Measurements from ENCODE around the gene UNC13B. TPM values are rescaled to one million over a fixed set of nuclear protein-coding genes. Genes with fewer than 3 reads are reported as not detected.

The UNC13B gene
- total and polyA plus RNA-seq, 4 donors = 8.0 to 33.7 (median 30.3) TPM

GRCh38 chr9:35271637-35272036 is 109.8 kb downstream of the UNC13B start:
- Histone ChIP-seq H3K4me3 (ENCODE audit: low read length in 2 of 2) (no peak overlapping the region), H3K9me3 (ENCODE audit: control insufficient read depth, low read length) (no peaks in the 10 kb centered on the region), H3K4me1 (ENCODE audit: control insufficient read depth in 1 of 2, insufficient read depth in 2 of 2, low read length in 2 of 2) (peaks cover 0 to 3% of the 10 kb centered on the region in 2 donors), H3K36me3 (ENCODE audit: control insufficient read depth in 1 of 2, insufficient read depth in 2 of 2, low read length in 1 of 2) (no peaks in the 10 kb centered on the region), H3K27ac (ENCODE audit: low read depth in 1 of 2, low read length in 2 of 2) (no peak overlapping the region), H3K27me3 (ENCODE audit: control insufficient read depth in 1 of 2, insufficient read depth in 2 of 2, low read length in 1 of 2) (no peaks in the 10 kb centered on the region)
- WGBS, 2 donors = 41 to 42% methylated on average over 2 of the region's 2 CpGs
- intact Hi-C loops (cut with DNase I) = loop anchor here in 1 of 2 donors (10.0 kb wide), 1 partner anchor 203 kb away; no protein-coding TSS in a partner anchor
- DNase-seq (no peak), ATAC-seq (ENCODE audit: low FRiP score) (no peak)

- ATAC-seq (ENCODE audit: low FRiP score) (no peak), DNase-seq (no peak)
- intact Hi-C loops (cut with DNase I) = loop anchor here in 1 of 2 donors (10.0 kb wide), 1 partner anchor 202 kb away; no protein-coding TSS in a partner anchor
- Histone ChIP-seq H3K27ac (ENCODE audit: low read depth in 1 of 2, low read length in 2 of 2) (no peak overlapping the region), H3K4me1 (ENCODE audit: control insufficient read depth in 1 of 2, insufficient read depth in 2 of 2, low read length in 2 of 2) (peaks cover 0 to 3% of the 10 kb centered on the region in 2 donors), H3K4me3 (ENCODE audit: low read length in 2 of 2) (no peak overlapping the region), H3K36me3 (ENCODE audit: control insufficient read depth in 1 of 2, insufficient read depth in 2 of 2, low read length in 1 of 2) (no peaks in the 10 kb centered on the region), H3K9me3 (ENCODE audit: control insufficient read depth, low read length) (no peaks in the 10 kb centered on the region), H3K27me3 (ENCODE audit: control insufficient read depth in 1 of 2, insufficient read depth in 2 of 2, low read length in 1 of 2) (no peaks in the 10 kb centered on the region)
- 62 to 83% methylated on average over 2 of the region's 2 CpGs for WGBS, 2 donors
Measured at GRCh38 chr9:35272989-35273388, 111.2 kb downstream of the UNC13B start.

- Histone ChIP-seq H3K27ac (ENCODE audit: low read depth in 1 of 2, low read length in 2 of 2) (no peak overlapping the region), H3K27me3 (ENCODE audit: control insufficient read depth in 1 of 2, insufficient read depth in 2 of 2, low read length in 1 of 2) (no peaks in the 10 kb centered on the region), H3K4me1 (ENCODE audit: control insufficient read depth in 1 of 2, insufficient read depth in 2 of 2, low read length in 2 of 2) (peaks cover 0 to 3% of the 10 kb centered on the region in 2 donors), H3K4me3 (ENCODE audit: low read length in 2 of 2) (no peak overlapping the region), H3K9me3 (ENCODE audit: control insufficient read depth, low read length) (no peaks in the 10 kb centered on the region), H3K36me3 (ENCODE audit: control insufficient read depth in 1 of 2, insufficient read depth in 2 of 2, low read length in 1 of 2) (no peaks in the 10 kb centered on the region)
- DNase-seq (no peak), ATAC-seq (ENCODE audit: low FRiP score) (no peak)
- 90 to 94% methylated on average over 5 of the region's 5 CpGs for WGBS, 2 donors
- intact Hi-C loops (cut with DNase I) = loop anchor here in 1 of 2 donors (10.0 kb wide), 1 partner anchor 201 kb away; no protein-coding TSS in a partner anchor
Measured at GRCh38 chr9:35273591-35273990, 111.8 kb downstream of the UNC13B start.

GRCh38 chr9:35274993-35275392 is 113.2 kb downstream of the UNC13B start:
- H3K4me1 ChIP-seq (ENCODE audit: control insufficient read depth in 1 of 2, insufficient read depth in 2 of 2, low read length in 2 of 2) = peaks cover 0 to 1% of the 10 kb centered on the region in 2 donors
- no peak overlapping the region for H3K4me3 ChIP-seq (ENCODE audit: low read length in 2 of 2)
- DNase-seq (no peak), ATAC-seq (ENCODE audit: low FRiP score) (no peak)
- no peaks in the 10 kb centered on the region for H3K36me3 ChIP-seq (ENCODE audit: control insufficient read depth in 1 of 2, insufficient read depth in 2 of 2, low read length in 1 of 2)
- H3K27me3 ChIP-seq (ENCODE audit: control insufficient read depth in 1 of 2, insufficient read depth in 2 of 2, low read length in 1 of 2) = no peaks in the 10 kb centered on the region
- intact Hi-C loops (cut with DNase I) = loop anchor here in 1 of 2 donors (10.0 kb wide), 1 partner anchor 200 kb away; no protein-coding TSS in a partner anchor
- H3K27ac ChIP-seq (ENCODE audit: low read depth in 1 of 2, low read length in 2 of 2) = no peak overlapping the region
- 75 to 87% methylated on average over 2 of the region's 2 CpGs for WGBS, 2 donors
- no peaks in the 10 kb centered on the region for H3K9me3 ChIP-seq (ENCODE audit: control insufficient read depth, low read length)

GRCh38 chr9:35277171-35277520 is 115.3 kb downstream of the UNC13B start:
- WGBS, 2 donors = 47 to 53% methylated on average over 1 of the region's 1 CpG
- intact Hi-C loops (cut with DNase I) = loop anchor here in 1 of 2 donors (10.0 kb wide), 1 partner anchor 198 kb away; no protein-coding TSS in a partner anchor
- Histone ChIP-seq H3K4me1 (ENCODE audit: control insufficient read depth in 1 of 2, insufficient read depth in 2 of 2, low read length in 2 of 2) (no peaks in the 10 kb centered on the region), H3K27me3 (ENCODE audit: control insufficient read depth in 1 of 2, insufficient read depth in 2 of 2, low read length in 1 of 2) (no peaks in the 10 kb centered on the region), H3K9me3 (ENCODE audit: control insufficient read depth, low read length) (no peaks in the 10 kb centered on the region), H3K4me3 (ENCODE audit: low read length in 2 of 2) (peak overlapping the region in 1 of 2 donors; percentile 84), H3K27ac (ENCODE audit: low read depth in 1 of 2, low read length in 2 of 2) (no peak overlapping the region), H3K36me3 (ENCODE audit: control insufficient read depth in 1 of 2, insufficient read depth in 2 of 2, low read length in 1 of 2) (no peaks in the 10 kb centered on the region)
- DNase-seq (no peak), ATAC-seq (ENCODE audit: low FRiP score) (no peak)

- WGBS, 2 donors = 42 to 44% methylated on average over 7 of the region's 7 CpGs
- intact Hi-C loops (cut with DNase I) = loop anchor here in 1 of 2 donors (10.0 kb wide), 1 partner anchor 197 kb away; no protein-coding TSS in a partner anchor
- H3K36me3 ChIP-seq (ENCODE audit: control insufficient read depth in 1 of 2, insufficient read depth in 2 of 2, low read length in 1 of 2) = no peaks in the 10 kb centered on the region
- no peaks in the 10 kb centered on the region for H3K4me1 ChIP-seq (ENCODE audit: control insufficient read depth in 1 of 2, insufficient read depth in 2 of 2, low read length in 2 of 2)
- H3K27ac ChIP-seq (ENCODE audit: low read depth in 1 of 2, low read length in 2 of 2) = no peak overlapping the region
- no peaks in the 10 kb centered on the region for H3K27me3 ChIP-seq (ENCODE audit: control insufficient read depth in 1 of 2, insufficient read depth in 2 of 2, low read length in 1 of 2)
- H3K9me3 ChIP-seq (ENCODE audit: control insufficient read depth, low read length) = no peaks in the 10 kb centered on the region
- DNase-seq (no peak), ATAC-seq (ENCODE audit: low FRiP score) (peak; percentile 85)
- no peak overlapping the region for H3K4me3 ChIP-seq (ENCODE audit: low read length in 2 of 2)
Measured at GRCh38 chr9:35277628-35278359, 116.0 kb downstream of the UNC13B start.

- Histone ChIP-seq H3K9me3 (ENCODE audit: control insufficient read depth, low read length) (no peaks in the 10 kb centered on the region), H3K36me3 (ENCODE audit: control insufficient read depth in 1 of 2, insufficient read depth in 2 of 2, low read length in 1 of 2) (no peaks in the 10 kb centered on the region), H3K4me1 (ENCODE audit: control insufficient read depth in 1 of 2, insufficient read depth in 2 of 2, low read length in 2 of 2) (no peaks in the 10 kb centered on the region), H3K27me3 (ENCODE audit: control insufficient read depth in 1 of 2, insufficient read depth in 2 of 2, low read length in 1 of 2) (no peaks in the 10 kb centered on the region), H3K27ac (ENCODE audit: low read depth in 1 of 2, low read length in 2 of 2) (no peak overlapping the region), H3K4me3 (ENCODE audit: low read length in 2 of 2) (no peak overlapping the region)
- no peak for DNase-seq
- 90 to 93% methylated on average over 2 of the region's 2 CpGs for WGBS, 2 donors
- no peak for ATAC-seq (ENCODE audit: low FRiP score)
- intact Hi-C loops (cut with DNase I) = loop anchor here in 1 of 2 donors (10.0 kb wide), 1 partner anchor 195 kb away; no protein-coding TSS in a partner anchor
Measured at GRCh38 chr9:35279946-35280345, 118.1 kb downstream of the UNC13B start.

GRCh38 chr9:35280399-35280798 is 118.6 kb downstream of the UNC13B start:
- Histone ChIP-seq H3K27me3 (ENCODE audit: control insufficient read depth in 1 of 2, insufficient read depth in 2 of 2, low read length in 1 of 2) (no peaks in the 10 kb centered on the region), H3K4me3 (ENCODE audit: low read length in 2 of 2) (no peak overlapping the region), H3K27ac (ENCODE audit: low read depth in 1 of 2, low read length in 2 of 2) (no peak overlapping the region), H3K4me1 (ENCODE audit: control insufficient read depth in 1 of 2, insufficient read depth in 2 of 2, low read length in 2 of 2) (no peaks in the 10 kb centered on the region), H3K9me3 (ENCODE audit: control insufficient read depth, low read length) (no peaks in the 10 kb centered on the region), H3K36me3 (ENCODE audit: control insufficient read depth in 1 of 2, insufficient read depth in 2 of 2, low read length in 1 of 2) (no peaks in the 10 kb centered on the region)
- ATAC-seq (ENCODE audit: low FRiP score) (no peak), DNase-seq (no peak)
- 70 to 74% methylated on average over 1 of the region's 1 CpG for WGBS, 2 donors
- intact Hi-C loops (cut with DNase I) = no loop called here

- H3K9me3 ChIP-seq (ENCODE audit: control insufficient read depth, low read length) = no peaks in the 10 kb centered on the region
- no peaks in the 10 kb centered on the region for H3K4me1 ChIP-seq (ENCODE audit: control insufficient read depth in 1 of 2, insufficient read depth in 2 of 2, low read length in 2 of 2)
- H3K27ac ChIP-seq (ENCODE audit: low read depth in 1 of 2, low read length in 2 of 2) = no peak overlapping the region
- WGBS, 2 donors = 72 to 82% methylated on average over 1 of the region's 1 CpG
- intact Hi-C loops (cut with DNase I) = no loop called here
- no peaks in the 10 kb centered on the region for H3K27me3 ChIP-seq (ENCODE audit: control insufficient read depth in 1 of 2, insufficient read depth in 2 of 2, low read length in 1 of 2)
- no peaks in the 10 kb centered on the region for H3K36me3 ChIP-seq (ENCODE audit: control insufficient read depth in 1 of 2, insufficient read depth in 2 of 2, low read length in 1 of 2)
- no peak for ATAC-seq (ENCODE audit: low FRiP score)
- no peak for DNase-seq
- no peak overlapping the region for H3K4me3 ChIP-seq (ENCODE audit: low read length in 2 of 2)
Measured at GRCh38 chr9:35285731-35286130, 123.9 kb downstream of the UNC13B start.

Data from aorta (tissue), 5 donors.